Fibroblast of upper back skin (primary cell): ENCODE data around the gene GRWD1.

ENCODE experiments used
- DNase-seq: peaks from one replicate; pipeline ENCODE4 v3.0.0-alpha.2; 2013

The GRWD1 gene

GRCh38 chr19:48458016-48458415 is 12.2 kb downstream of the GRWD1 start:
- DNase-seq, result no peak

GRCh38 chr19:48461651-48461981 is 15.8 kb downstream of the GRWD1 start:
- DNase-seq, result no peak

GRCh38 chr19:48461982-48462655 is 16.3 kb downstream of the GRWD1 start:
- DNase-seq, result no peak

- no peak for DNase-seq
Measured at GRCh38 chr19:48465215-48465614, 19.4 kb downstream of the GRWD1 start.

- no peak for DNase-seq
Measured at GRCh38 chr19:48466561-48467325, 21.0 kb downstream of the GRWD1 start.

GRCh38 chr19:48468772-48469288 is 23.0 kb downstream of the GRWD1 start:
- DNase-seq, result peak; percentile 100

- DNase-seq, result peak; percentile 80
Measured at GRCh38 chr19:48469289-48469881, 23.6 kb downstream of the GRWD1 start, which contains the start of gene CYTH2. CYTH2 (plus strand) TSS chr19:48469369; CDS start chr19:48469508, 139 bp downstream.

- DNase-seq, result no peak
Measured at GRCh38 chr19:48469934-48470680, 24.3 kb downstream of the GRWD1 start.

- no peak for DNase-seq
Measured at GRCh38 chr19:48470856-48471255, 25.1 kb downstream of the GRWD1 start.

- no peak for DNase-seq
Measured at GRCh38 chr19:48471836-48472235, 26.1 kb downstream of the GRWD1 start.

GRCh38 chr19:48473161-48473966 is 27.6 kb downstream of the GRWD1 start:
- DNase-seq, result no peak

GRCh38 chr19:48474084-48474592 is 28.4 kb downstream of the GRWD1 start:
- DNase-seq, result no peak

- no peak for DNase-seq
Measured at GRCh38 chr19:48475369-48476068, 29.7 kb downstream of the GRWD1 start.

- no peak for DNase-seq
Measured at GRCh38 chr19:48476176-48476575, 30.4 kb downstream of the GRWD1 start.

- no peak for DNase-seq
Measured at GRCh38 chr19:48477067-48477685, 31.4 kb downstream of the GRWD1 start.

- no peak for DNase-seq
Measured at GRCh38 chr19:48477698-48478338, 32.0 kb downstream of the GRWD1 start.

- DNase-seq, result no peak
Measured at GRCh38 chr19:48478339-48479256, 32.8 kb downstream of the GRWD1 start.

- DNase-seq, result no peak
Measured at GRCh38 chr19:48479686-48480085, 33.9 kb downstream of the GRWD1 start.

- DNase-seq, result peak; percentile 16
Measured at GRCh38 chr19:48480183-48480557, 34.4 kb downstream of the GRWD1 start.
